Stimulated activated CD4-positive, alpha-beta T cell treated with anti-CD3 and anti-CD28 coated beads, Interleukin-15, amount 100 ng/mL, for 1 hour (primary cell): Measurements from ENCODE around the gene NMNAT3.
A peak's percentile ranks its signal among the peaks of the same experiment; 100 is the strongest.

Experiments used
- DNase-seq, 2 donors: peaks; one replicate each; pipeline ENCODE4 v3.0.0-alpha.2; 2020; ENCODE audit warnings: low read depth in 1 of 2, low spot score in 1 of 2

Gene NMNAT3

GRCh38 chr3:139677388-139678155 is at the start of gene NMNAT3:
Gene NMNAT3, minus strand, starts transcription at chr3:139677972. Its CDS starts 50,248 bp downstream, at chr3:139627724.
- peak; percentile 56 to 79 for DNase-seq

- no peak for DNase-seq
These were observed 43.6 kb upstream of the NMNAT3 start for GRCh38 chr3:139721370-139721769.

- DNase-seq = no peak
These were observed 40.6 kb upstream of the NMNAT3 start for GRCh38 chr3:139718415-139718814.

- DNase-seq = no peak
These were observed 39.2 kb upstream of the NMNAT3 start for GRCh38 chr3:139716908-139717485.

- no peak for DNase-seq
These were observed 38.1 kb upstream of the NMNAT3 start for GRCh38 chr3:139715743-139716360.

- no peak for DNase-seq
These were observed 37.4 kb upstream of the NMNAT3 start for GRCh38 chr3:139715166-139715565.

- no peak for DNase-seq
These were observed 32.4 kb upstream of the NMNAT3 start for GRCh38 chr3:139710212-139710611.

- DNase-seq = no peak
These were observed 27.9 kb upstream of the NMNAT3 start for GRCh38 chr3:139705631-139706030.

GRCh38 chr3:139696314-139696604 is 18.5 kb upstream of the NMNAT3 start:
- no peak for DNase-seq

- DNase-seq = no peak
These were observed 17.9 kb upstream of the NMNAT3 start for GRCh38 chr3:139695426-139696313.

- DNase-seq = no peak
These were observed 17.2 kb upstream of the NMNAT3 start for GRCh38 chr3:139695007-139695406.

- no peak for DNase-seq
These were observed 16.8 kb upstream of the NMNAT3 start for GRCh38 chr3:139694542-139694941.

- DNase-seq = no peak
These were observed 13.8 kb upstream of the NMNAT3 start for GRCh38 chr3:139691619-139692018.

GRCh38 chr3:139689708-139690228 is 12.0 kb upstream of the NMNAT3 start:
- DNase-seq = no peak

GRCh38 chr3:139689122-139689521 is 11.3 kb upstream of the NMNAT3 start:
- DNase-seq = no peak

- no peak for DNase-seq
These were observed 9.7 kb upstream of the NMNAT3 start for GRCh38 chr3:139687431-139687830.

GRCh38 chr3:139686624-139687023 is 8.9 kb upstream of the NMNAT3 start:
- DNase-seq = no peak

GRCh38 chr3:139686206-139686605 is 8.4 kb upstream of the NMNAT3 start:
- DNase-seq = no peak

- no peak for DNase-seq
These were observed 1.5 kb upstream of the NMNAT3 start for GRCh38 chr3:139679220-139679775.

- DNase-seq = no peak
These were observed 962 bp downstream of the NMNAT3 start for GRCh38 chr3:139676632-139677387.
